AG04450 (cell line): ENCODE measurements around the gene RPS6KB2. TPM values are rescaled to one million over a fixed set of nuclear protein-coding genes. Genes with fewer than 3 reads are reported as not detected.

Experiments
- CTCF ChIA-PET: fragments of 300-600, 350-600 bp; formaldehyde crosslinking; extraction: SDS; loops from one replicate; lab custom pipeline; 2022; ENCODE audit warnings: antibody characterized with exemption, inconsistent platforms; lab: Charles Lee
- POLR2A ChIA-PET: fragments of 350-600 bp; formaldehyde crosslinking; extraction: SDS; loops from one replicate; lab custom pipeline; 2021; ENCODE audit warnings: antibody characterized with exemption, inconsistent platforms; lab: Yijun Ruan, JAX
- DNase-seq: peaks from one replicate; pipeline ENCODE4 v3.0.0-alpha.2; 2011; ENCODE audit warnings: low read depth, low spot score
- H3K27ac ChIP-seq: one replicate; pipeline ENCODE4 v1.5.1; 2012; ENCODE audit warnings: low read depth, low read length, control low read depth
- H3K27me3 ChIP-seq: one replicate; pipeline ENCODE4 v1.6.0; 2012; ENCODE audit warnings: low read length; ENCODE audit not compliant: control insufficient read depth, insufficient read depth
- H3K4me3 ChIP-seq: 2 replicates; pipeline ENCODE4 v1.5.1; 2011; ENCODE audit warnings: mild to moderate bottlenecking, low read depth, low read length, control low read depth
- H3K9me3 ChIP-seq: 2 replicates; pipeline ENCODE4 v1.5.1; 2012; ENCODE audit warnings: low read length; ENCODE audit not compliant: control insufficient read depth, insufficient read depth
- CTCF ChIP-seq: IDR thresholded peaks from 2 replicates; pipeline ENCODE4 v1.5.1; 2011; ENCODE audit warnings: low read depth, low read length, control low read depth, inconsistent platforms
- polyA plus RNA-seq: library from polyadenylated mRNA; depleted of rRNA; stranded (reverse); fragments of >200 nt; gene quantifications from 2 replicates; pipeline ENCODE4 v1.2.3, GENCODE V29; 2011

RPS6KB2 gene
- polyA plus RNA-seq, 1 experiment: 36.0 TPM

GRCh38 chr11:67415501-67416304 lies 12.6 kb upstream of the RPS6KB2 start, which contains the start of gene CARNS1:
Gene CARNS1 (plus strand): TSS chr11:67415678. CDS start chr11:67416200, 522 bp downstream.
- Histone ChIP-seq H3K4me3 (peak within 1 kb of the TSS; percentile 17; the same call in 1 of the 2 replicates), H3K27me3 (peaks cover 27% of the 10 kb centered on the region), H3K9me3 (no peaks in the 10 kb centered on the region), H3K27ac (no peak within 1 kb of the TSS)
- TF ChIP-seq CTCF: no peak
- ChIA-PET CTCF (interaction anchor here (1.2 to 3.7 kb wide), 2 partner anchors 14 kb away, joined by 7 to 22 read pairs; partner anchors contain the start of gene PPP1CA), POLR2A (no interaction called here)
- no peak for DNase-seq

- CTCF ChIA-PET: interaction anchor here (1.2 kb wide), 1 partner anchor 15 kb away, joined by 7 read pairs; the partner anchor contains the start of gene PPP1CA
- no peak for DNase-seq
Observed at GRCh38 chr11:67416416-67417335, 11.6 kb upstream of the RPS6KB2 start.

DNA sequence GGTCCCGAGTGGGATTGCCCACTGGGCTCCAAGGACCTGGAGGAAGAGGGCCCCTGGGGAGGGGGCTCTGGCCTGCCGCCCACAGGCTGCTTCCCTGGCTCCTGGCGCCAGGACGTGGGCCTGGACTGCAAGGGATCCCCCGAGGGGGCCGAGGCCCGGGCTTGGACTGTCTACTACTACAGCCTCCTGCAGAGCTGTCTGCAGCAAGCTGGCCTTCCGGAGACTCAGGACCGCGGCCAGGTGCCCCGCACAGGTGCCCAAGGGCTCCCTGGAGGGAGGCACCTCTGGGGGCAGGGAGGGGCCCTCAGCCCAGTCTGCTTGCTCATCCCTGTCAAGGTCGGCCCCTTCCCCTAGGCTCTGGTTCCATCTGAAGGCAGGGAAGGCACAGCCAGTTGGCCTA lies 10.9 kb upstream of the RPS6KB2 start:
- no peak overlapping the region for H3K4me3 ChIP-seq
- no peaks in the 10 kb centered on the region for H3K9me3 ChIP-seq
- H3K27me3 ChIP-seq: peaks cover 19% of the 10 kb centered on the region
- no peak for DNase-seq
- no peak overlapping the region for H3K27ac ChIP-seq
- no peak for TF ChIP-seq CTCF
- ChIA-PET POLR2A (interaction anchor here (0.6 kb wide), 1 partner anchor 16 kb away, joined by 3 read pairs; the partner anchor contains the start of gene PPP1CA), CTCF (interaction anchor here (3.4 kb wide), 1 partner anchor 16 kb away, joined by 10 read pairs; the partner anchor contains the start of gene PPP1CA)

More at GRCh38 chr11:67416416-67417335, 11.6 kb upstream of the RPS6KB2 start:
- H3K27me3 ChIP-seq: peaks cover 25% of the 10 kb centered on the region
- POLR2A ChIA-PET: no interaction called here
- H3K9me3 ChIP-seq: no peaks in the 10 kb centered on the region
- no peak overlapping the region for H3K27ac ChIP-seq
- no peak for TF ChIP-seq CTCF
- no peak overlapping the region for H3K4me3 ChIP-seq

GRCh38 chr11:67418476-67419281 lies 9.6 kb upstream of the RPS6KB2 start:
- CTCF ChIA-PET: interaction anchor here (3.4 kb wide), 1 partner anchor 17 kb away, joined by 10 read pairs; the partner anchor contains the start of gene PPP1CA
- POLR2A ChIA-PET: interaction anchor here (0.6 kb wide), 2 partner anchors 12 to 45 kb away, joined by 3 to 7 read pairs; no protein-coding TSS in a partner anchor
- Histone ChIP-seq H3K4me3 (no peak overlapping the region), H3K27ac (no peak overlapping the region), H3K9me3 (no peaks in the 10 kb centered on the region), H3K27me3 (peaks cover 11% of the 10 kb centered on the region)
- DNase-seq: no peak
- no peak for TF ChIP-seq CTCF
